GM11168 (cell line): ENCODE data around the gene CBY2.
"Not testable (repeated sequence)": the region's sequence is repeated elsewhere in the genome, so short reads cannot be mapped to it uniquely, and the experiment has no call there.

Experiments
- in situ Hi-C: fragments of 300-500 bp; cut with MboI; formaldehyde crosslinking; loops from one replicate; pipeline ENCODE4 v1.12.0; 2022; ENCODE audit warnings: low sequenced_read_pairs; ENCODE audit not compliant: unreplicated experiment

CBY2 gene

DNA sequence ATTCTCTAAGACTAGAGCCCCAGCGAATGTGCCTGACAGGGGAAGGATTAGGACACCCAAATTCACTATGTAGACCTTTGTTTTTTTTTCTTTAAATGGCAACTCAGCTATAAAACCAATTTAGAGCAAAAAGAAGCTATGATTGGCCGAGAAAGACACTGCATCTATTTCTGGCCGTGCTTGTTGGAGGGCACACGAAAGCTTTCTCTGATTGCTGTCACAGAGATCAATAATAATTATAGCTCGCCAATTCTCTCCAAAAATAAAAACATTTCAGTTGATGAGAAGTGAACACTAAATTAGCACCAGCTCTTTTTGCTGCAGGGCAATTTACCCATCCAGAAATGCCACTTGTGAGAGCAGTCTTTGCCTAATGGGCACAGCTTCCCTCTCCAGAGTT, 31.2 kb downstream of the CBY2 start:
- in situ Hi-C loops, result loop anchor here (10.0 kb wide), 1 partner anchor 141 kb away; no protein-coding TSS in a partner anchor

DNA sequence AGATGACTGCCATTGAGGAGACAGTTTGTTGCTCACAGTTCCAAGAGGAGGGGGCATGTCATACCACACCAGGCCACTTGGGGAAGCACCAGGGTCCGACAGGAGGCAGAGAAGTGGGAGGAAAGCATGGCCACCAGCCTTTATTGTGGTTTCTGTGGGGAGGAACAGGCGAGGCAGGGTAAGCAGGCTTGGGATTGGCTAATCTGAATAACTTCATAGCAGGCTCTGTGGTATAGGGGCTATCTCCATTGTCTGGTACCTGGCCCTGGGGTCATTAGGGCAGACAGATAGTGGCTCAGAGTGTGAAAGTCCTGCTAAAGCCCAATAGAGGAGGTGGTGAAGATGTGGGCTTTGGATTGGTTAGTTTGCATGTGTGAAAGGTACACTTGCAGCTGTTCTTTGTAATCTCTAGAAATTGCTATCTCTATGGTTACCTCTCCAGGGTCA, 35.5 kb downstream of the CBY2 start:
- in situ Hi-C loops, result loop anchor here (10.0 kb wide), 1 partner anchor 137 kb away; no protein-coding TSS in a partner anchor

DNA sequence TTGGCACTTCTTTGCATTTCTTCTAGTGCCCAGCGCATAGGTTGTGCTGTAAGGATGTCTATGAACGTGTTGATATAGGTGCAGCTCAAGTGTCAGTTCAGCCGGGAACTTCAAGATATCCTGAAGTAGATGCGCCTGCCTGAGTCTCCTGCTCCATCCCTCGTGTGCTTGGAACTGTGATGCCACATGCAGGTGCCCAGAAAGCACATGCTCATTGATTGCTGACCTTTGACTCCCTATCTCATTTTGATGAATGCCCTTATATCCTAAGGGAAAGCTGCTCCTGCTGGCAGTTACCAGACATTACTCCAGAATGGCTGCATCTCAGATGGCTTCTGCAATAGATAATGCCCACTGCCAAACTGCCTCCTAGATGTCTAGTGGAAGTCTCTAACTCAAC, 40.9 kb downstream of the CBY2 start:
- in situ Hi-C loops, result no loop called here

DNA sequence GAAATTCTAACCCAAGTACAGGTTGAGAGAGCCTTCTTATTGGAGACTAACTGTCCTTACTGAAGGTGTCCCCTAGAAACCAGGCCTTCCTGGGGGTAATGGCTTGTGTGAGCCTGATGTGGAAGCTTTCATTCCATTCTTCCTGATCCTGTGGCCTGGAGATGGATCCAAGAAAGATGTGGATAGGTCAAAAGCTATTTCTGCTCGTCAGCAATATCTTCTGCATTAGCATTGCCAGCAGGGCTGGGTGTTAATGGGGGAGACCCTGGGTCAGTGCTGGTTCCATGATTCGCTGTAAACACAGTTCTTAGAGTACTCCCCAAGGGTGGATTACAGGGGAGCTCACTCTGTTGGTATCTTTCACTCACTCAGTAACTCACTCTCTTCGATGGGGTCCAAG, 42.9 kb downstream of the CBY2 start:
- in situ Hi-C loops, result no loop called here

DNA sequence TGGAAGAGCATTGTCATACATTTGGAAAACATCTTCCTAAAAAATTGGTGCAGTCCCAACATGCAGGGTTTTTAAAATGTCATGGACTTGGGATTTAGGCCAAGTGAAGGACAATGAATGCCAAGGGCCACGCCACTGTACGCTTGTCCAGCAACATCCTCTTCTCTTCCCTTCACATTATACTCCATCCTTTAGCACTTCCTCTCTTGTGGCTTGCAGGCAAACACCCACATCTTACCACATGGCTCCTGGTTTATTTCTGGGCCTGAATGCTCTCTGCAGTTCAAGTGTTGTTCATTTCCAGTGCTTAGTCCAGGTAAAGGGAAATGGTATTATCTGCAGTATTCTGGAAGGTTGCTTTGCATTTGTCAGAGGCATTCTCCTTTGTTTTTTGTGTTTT, 45.0 kb downstream of the CBY2 start:
- in situ Hi-C loops, result no loop called here

DNA sequence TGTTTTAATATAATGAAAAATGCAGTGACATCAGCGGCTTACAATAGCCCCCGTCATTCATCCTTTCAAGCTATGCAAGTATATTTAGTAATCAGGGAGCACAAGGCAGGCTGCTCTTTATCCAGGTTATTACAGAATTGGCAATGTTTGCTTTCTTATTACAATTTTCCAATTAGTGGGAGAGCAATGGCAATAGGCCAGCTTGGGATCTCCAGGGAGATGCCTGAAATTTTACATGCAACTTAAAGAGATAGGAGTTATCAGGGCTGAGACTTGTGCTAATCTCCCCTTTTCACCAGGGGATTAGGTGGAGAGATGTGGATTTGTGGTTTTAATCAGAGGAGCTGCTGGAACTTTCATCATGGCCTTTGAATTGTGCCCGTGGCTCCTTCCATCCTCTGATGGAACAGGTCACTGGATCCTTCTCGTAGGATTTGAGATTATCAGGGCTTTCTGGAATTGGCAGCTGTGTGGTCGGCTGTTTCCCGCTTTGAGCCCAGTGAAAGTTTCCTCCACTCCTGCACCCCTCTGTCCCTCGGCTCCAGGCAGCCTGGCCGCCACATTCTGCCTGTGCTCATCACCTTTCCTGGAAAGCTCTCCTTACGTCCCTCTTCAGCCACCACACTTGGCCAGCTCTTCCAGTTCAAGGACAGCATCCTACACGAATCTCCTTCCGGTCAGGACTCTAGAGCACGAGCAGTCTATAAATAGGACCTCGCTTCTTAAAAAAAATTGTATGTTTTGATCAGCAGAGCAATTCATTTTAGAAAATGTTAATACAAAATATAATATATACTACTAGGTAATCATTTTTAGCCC, 47.0 kb downstream of the CBY2 start:
- in situ Hi-C loops, result no loop called here

DNA sequence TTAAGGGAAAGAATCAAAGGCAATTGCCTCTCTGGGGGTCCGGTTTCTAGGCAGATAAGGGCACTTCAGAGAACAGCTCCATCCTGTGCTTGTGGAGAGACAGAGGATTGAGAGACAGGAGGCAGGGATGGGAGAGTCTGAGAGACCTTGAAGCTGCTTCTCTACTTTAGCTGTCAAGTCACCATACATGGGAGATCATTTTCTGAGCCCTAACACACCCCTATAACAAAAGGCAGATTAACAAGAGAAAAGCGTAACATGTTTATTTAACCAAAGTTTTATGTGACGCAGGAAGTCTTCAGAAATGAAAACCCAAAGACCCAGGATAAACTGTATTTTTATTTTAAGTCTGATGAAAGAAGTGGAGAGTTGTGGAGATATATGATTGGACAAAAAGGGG, 48.4 kb downstream of the CBY2 start:
- in situ Hi-C loops, result no loop called here

DNA sequence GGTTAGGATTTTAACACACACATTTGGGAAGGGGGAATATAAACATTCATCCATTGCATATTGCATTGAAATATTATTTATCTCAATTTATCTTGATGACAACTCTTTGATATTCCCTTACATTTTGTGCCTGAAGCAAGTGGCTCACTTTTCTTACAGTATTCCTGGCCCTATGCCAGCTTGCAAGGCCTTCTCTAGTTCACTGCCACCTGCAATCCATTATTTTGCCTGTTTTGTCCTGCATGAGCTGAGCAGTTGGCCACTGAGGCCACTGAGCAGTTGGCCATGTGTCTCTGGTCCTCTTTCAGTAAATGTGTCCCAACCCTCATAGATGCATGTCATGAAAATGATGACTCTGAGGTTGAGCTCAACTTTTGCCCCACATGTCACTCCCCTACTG, 49.8 kb downstream of the CBY2 start:
- in situ Hi-C loops, result no loop called here

DNA sequence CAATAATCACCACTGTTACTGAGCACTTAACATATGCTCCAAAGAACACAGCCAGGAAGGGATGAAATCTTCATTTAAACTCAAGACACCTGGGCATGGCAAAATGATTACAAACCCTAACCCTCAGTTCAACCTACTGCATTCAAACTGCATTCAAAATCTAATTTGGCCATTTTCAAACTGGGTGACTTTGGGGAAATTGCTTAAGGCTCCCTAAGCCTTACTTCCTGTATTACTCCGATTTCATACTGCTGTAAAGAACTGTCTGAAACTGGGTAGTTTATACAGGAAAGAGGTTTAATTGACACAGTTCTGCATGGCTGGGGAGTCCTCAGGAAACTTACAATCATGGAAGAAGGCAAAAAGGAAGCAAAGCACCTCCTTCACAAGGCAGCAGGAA, 50.4 kb downstream of the CBY2 start:
- in situ Hi-C loops, result no loop called here

DNA sequence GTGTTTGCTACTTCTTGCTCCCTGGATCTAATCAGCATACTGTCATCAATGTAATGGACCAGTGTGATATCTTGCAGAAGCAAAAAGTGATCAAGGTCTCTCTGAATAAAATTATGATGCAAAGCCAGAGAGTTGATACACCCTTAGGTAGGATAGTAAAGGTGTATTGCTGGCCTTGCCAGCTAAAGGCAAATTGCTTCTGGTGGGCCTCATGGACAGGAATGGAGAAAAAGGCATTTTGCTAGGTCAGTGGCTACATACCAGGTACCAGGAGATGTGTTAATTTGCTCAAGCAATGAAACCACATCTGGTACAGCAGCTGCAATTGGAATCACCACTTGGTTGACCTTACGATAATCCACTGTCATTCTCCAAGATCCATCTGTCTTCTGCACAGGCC, 54.4 kb downstream of the CBY2 start:
- in situ Hi-C loops, result not testable (repeated sequence)

DNA sequence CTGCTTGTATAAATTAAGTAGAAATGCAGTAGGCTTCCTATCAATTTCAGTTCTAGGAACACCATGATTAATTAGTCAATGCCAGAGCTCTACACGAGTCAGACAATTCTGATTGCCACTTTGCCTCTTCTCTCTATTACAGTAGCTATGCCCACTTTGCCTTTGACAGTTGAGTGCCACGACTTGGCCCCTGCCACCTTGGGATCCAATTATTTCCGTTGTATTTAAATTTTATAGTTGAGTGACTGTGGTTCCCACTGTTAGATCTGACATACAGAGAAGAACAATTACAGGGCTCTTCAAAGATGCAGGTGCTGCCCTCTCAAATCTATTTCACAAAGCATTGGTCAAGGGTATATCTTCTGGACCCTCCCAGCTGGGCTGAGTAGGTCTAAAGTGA, 55.5 kb downstream of the CBY2 start:
- in situ Hi-C loops, result not testable (repeated sequence)

DNA sequence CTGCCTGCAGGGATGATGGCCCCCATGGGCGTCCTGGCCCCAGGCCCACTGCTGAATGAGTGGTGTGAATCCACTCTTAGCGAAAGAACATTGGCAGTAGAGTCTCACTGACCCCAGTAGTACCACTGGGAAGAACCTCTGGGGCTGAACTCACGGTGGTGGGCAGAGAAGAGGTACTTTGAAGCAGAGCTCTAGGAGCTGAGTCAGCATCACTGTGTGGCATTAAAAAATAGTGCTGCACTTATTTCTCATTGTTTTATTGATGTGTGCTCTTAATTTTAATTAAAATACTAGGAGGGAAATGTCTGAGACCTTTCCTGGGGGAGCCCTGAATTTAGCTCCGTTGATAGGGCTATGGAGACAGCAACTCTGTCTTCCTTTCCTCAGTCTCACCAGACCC, 61.3 kb downstream of the CBY2 start:
- in situ Hi-C loops, result no loop called here
